ENCODE results near the gene CDK6. TPM values are rescaled to one million over a fixed set of nuclear protein-coding genes. Genes with fewer than 3 reads are reported as not detected.
A peak's percentile ranks its signal among the peaks of the same experiment; 100 is the strongest.

The CDK6 gene
- total RNA-seq, 1 experiment from 2014 or later = 43.3 TPM

GRCh38 chr7:92845736-92846135 lies 9.4 kb upstream of the CDK6 start:
- no peak for DNase-seq (ENCODE audit: low read depth)

GRCh38 chr7:92843781-92844180 lies 7.4 kb upstream of the CDK6 start:
- no peak for DNase-seq (ENCODE audit: low read depth)

GRCh38 chr7:92843034-92843760 lies 6.8 kb upstream of the CDK6 start:
- peak; percentile 20 for DNase-seq (ENCODE audit: low read depth)

- DNase-seq (ENCODE audit: low read depth) = no peak
Measured at GRCh38 chr7:92841192-92841591, 4.8 kb upstream of the CDK6 start.

GRCh38 chr7:92840316-92840715 lies 3.9 kb upstream of the CDK6 start:
- no peak for DNase-seq (ENCODE audit: low read depth)

- DNase-seq (ENCODE audit: low read depth) = no peak
Measured at GRCh38 chr7:92839901-92840300, 3.5 kb upstream of the CDK6 start.

GRCh38 chr7:92838934-92839333 lies 2.6 kb upstream of the CDK6 start:
- DNase-seq (ENCODE audit: low read depth) = no peak

GRCh38 chr7:92837000-92837749 lies 802 bp upstream of the CDK6 start:
- DNase-seq (ENCODE audit: low read depth) = peak; percentile 32

GRCh38 chr7:92835851-92836488 lies 403 bp downstream of the CDK6 start:
- peak; percentile 43 for DNase-seq (ENCODE audit: low read depth)

GRCh38 chr7:92835261-92835850 lies 1.0 kb downstream of the CDK6 start:
- DNase-seq (ENCODE audit: low read depth) = peak; percentile 88

GRCh38 chr7:92834507-92835260 lies 1.7 kb downstream of the CDK6 start:
- DNase-seq (ENCODE audit: low read depth) = peak; percentile 52

GRCh38 chr7:92833766-92834506 lies 2.4 kb downstream of the CDK6 start:
- DNase-seq (ENCODE audit: low read depth) = peak; percentile 82

- DNase-seq (ENCODE audit: low read depth) = peak; percentile 89
Measured at GRCh38 chr7:92833024-92833765, 3.2 kb downstream of the CDK6 start.

- peak; percentile 48 for DNase-seq (ENCODE audit: low read depth)
Measured at GRCh38 chr7:92832534-92833023, 3.8 kb downstream of the CDK6 start.

- DNase-seq (ENCODE audit: low read depth) = peak; percentile 87
Measured at GRCh38 chr7:92831716-92832533, 4.4 kb downstream of the CDK6 start.

- DNase-seq (ENCODE audit: low read depth) = no peak
Measured at GRCh38 chr7:92830532-92831110, 5.8 kb downstream of the CDK6 start.

- DNase-seq (ENCODE audit: low read depth) = no peak
Measured at GRCh38 chr7:92830027-92830426, 6.3 kb downstream of the CDK6 start.

- no peak for DNase-seq (ENCODE audit: low read depth)
Measured at GRCh38 chr7:92827464-92828120, 8.8 kb downstream of the CDK6 start.

Measured in M059J (cell line).